GF-D8 (cell line): Measurements from ENCODE around the gene SNX13.
"Not testable (repeated sequence)": the region's sequence is repeated elsewhere in the genome, so short reads cannot be mapped to it uniquely, and the experiment has no call there.

Source experiments
- DNase-seq: peaks from one replicate; lab custom pipeline; 2025; lab: John Stamatoyannopoulos, UW

The SNX13 gene

DNA sequence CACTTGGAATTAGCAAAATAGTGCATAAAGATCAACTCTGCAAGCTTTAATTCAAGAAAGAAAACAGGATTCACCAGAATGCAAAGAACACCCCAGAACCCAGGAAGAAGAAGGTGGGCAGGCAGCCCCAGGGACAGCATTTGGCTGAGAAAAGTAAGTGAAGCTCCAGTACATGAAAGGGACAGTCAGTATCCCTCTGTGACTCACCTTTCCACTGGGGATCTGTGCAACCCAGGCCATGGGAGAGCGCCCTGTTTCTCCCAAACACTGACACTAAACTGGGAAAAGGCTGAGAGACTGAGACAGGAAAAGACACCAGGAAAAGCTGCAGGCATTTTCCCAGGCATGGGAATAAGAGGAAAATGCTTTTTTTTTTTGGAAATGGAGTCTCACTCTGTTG is 28.2 kb downstream of the SNX13 start:
- DNase-seq = no peak

DNA sequence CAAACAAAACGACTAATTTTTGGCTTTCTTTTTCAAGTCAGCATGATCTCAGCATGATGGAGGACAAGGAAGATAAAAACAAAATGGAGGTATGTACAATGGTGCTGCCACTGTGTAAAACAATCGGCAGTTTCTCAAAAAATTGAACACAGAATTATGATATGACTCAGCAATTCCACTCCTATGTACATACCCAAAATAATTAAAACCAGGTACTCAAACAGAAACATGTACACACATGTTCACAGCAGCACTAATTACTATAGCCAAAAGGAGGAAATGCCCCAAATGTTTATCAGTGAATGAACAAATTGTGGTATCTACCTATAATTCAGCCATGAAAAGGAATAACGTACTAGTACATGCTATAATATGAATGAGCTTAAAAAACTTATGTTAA is 29.9 kb downstream of the SNX13 start:
- DNase-seq = no peak

DNA sequence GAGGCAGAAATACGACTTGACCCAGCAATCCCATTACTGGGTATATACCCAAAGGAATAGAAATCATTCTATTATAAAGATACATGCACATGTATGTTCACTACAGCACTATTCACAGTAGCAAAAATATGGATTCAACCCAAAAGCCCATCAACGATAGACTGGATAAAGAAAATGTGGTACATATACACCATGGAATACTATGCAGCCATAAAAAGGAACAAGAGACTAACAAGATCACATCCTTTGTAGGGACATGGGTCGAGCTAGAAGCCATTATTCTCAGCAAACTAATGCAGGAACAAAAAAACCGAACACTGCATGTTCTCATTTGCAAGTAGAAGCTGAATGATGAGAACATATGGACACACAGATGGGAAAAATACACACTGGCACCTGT is 31.0 kb downstream of the SNX13 start:
- DNase-seq = not testable (repeated sequence)

DNA sequence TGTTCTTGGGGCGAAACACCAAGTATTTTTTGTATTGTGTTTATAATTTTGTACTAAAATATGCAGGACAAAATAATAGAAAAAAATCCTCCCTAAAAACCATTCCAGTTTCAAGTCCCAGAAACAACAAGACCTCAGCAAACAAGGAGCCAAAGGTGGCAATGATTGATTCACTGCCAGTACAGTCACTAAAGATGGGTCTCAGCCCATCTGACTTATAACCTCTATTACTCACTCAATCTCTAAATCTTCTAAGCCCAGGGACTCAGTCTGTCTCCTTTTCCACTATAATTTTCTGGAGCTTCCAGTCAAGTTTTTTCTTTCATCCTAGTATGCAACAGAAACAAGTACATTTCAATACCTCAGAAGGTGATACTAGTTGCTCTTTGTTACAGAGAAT is 33.3 kb downstream of the SNX13 start:
- no peak for DNase-seq

DNA sequence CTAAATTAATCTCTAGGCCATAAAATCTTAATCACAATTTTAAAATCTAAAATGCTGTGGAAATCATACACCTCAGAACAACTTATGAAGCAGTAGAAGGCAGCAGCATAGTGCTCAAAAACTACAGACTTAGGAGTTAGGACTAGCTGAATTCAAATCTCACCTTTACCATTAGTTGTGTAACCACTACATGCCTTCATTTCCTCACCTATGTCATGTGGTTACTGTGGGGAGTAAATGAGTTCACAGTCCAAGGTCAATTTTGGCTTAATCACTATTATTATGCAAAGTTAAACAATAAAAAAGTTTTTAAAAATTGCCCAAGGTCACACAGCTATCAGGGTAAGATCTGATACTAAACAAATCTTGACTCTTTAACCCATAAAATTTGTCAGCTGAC is 37.0 kb downstream of the SNX13 start:
- DNase-seq = no peak

DNA sequence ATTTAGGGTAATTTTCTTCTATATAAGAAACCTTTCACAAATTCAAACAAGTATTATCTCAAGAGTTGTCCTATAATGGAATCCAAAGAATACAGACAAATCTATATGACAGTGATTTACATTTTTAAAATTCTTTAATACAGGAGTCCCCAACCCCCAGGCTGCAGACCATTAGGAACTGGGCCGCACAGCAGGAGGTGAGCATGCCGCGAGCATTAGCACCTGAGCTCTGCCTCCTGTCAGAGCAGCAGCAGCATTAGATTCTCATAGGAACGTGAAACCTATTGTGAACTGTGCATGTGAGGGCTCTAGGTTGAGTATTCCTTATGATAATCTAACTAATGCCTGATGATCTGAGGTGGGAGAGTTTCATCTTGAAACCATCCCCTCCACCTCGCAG is 37.7 kb downstream of the SNX13 start:
- DNase-seq = no peak

DNA sequence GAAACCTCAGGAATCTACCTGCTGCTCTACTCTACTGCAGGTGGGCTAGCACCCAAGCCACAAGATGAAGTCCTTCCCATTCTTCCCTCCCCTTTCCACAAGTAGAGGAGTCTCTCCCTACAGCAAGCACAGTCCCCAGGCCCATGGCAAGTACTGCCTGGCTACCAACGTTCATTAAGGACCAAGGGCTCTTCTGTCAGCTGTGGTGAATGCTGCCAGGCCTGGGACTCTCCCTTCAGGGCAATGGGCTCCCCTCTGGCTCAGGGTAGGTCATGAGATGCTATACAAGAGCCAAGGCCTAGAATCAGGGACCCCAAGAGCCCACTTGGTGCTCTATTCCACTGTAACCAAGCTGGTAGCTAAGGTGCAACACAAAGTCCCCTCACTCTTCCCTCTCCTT is 39.8 kb downstream of the SNX13 start:
- DNase-seq = no peak

DNA sequence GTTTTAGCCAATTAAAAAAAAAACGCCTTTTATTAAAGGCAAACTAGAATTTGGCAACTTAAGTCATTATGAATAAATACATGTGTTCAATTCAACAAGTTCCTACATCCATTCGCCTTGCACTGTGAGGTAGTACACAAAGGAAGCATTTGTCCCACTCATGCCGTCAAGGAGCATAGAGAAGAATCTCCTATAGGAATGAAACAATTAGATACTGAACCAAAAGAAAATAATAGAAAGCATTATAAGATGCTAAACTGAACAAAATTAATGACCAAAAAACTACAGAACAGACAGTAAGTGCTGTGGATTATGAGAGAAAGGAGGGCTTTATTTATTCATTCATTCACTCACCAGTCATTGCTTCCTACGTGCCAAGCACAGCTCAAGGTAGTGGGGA is 42.2 kb downstream of the SNX13 start:
- DNase-seq = no peak

DNA sequence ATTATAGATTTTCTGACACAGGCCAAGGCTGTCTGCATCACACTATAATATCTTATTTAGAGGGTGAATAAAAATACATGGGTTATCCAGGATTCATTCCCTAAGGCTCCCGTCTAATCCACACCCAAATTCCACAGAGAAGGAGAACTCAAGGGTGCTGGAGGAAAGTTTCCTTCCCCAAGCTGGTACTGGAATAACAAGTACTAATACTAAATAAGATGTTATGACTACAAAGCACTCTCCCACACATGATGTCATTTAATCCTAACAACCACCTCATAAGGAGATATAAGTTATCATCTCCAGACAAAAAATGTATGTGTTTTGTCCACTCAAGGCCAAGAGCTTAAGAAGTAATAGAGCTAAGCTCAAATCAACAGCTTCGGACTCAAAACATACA is 53.0 kb downstream of the SNX13 start:
- DNase-seq = no peak

DNA sequence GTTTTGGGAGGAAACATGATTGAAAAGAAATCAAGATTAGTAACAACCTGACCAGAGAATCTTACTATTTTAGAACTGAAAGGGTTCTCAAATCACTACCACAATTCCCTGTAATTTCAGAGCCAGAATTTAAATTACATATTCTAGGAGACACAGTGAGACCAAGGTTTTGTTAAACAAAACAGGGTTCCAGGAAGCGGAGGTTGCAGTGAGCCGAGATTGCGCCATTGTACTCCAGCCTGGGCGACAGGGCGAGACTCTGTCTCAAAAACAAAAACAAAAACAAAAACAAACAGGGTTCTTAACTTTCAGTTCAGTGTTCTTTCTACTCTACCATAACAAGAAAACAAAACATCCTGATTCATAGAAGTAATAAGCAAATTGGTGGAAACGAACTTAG is 57.6 kb downstream of the SNX13 start:
- DNase-seq = no peak

DNA sequence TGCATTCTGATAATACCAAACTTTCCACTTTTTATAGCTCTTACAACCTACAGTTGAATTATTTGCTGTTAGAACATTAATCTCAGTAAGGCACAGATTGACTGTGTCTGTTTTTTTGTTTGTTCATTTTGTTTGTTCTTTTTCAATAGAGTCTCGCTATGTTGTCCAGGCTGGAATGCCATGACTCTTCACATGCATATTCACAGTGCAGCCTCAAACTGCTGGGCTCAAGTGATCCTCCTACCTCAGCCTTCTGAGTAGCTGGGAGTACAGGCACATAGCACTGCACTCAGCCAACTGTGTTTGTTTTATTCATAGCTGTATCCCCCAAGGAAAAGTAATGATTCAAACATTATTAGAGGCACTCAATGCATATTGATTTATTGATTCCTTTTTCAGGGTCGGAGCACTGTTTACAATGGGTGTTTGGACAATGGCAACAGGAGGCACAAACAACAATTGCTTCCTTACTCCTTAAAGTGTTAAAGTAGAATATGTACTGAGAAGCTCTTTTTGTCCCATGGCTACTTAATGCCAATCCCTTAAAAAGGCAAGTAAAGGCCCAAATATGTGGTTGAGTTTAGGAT is 61.1 kb downstream of the SNX13 start:
- DNase-seq = no peak

DNA sequence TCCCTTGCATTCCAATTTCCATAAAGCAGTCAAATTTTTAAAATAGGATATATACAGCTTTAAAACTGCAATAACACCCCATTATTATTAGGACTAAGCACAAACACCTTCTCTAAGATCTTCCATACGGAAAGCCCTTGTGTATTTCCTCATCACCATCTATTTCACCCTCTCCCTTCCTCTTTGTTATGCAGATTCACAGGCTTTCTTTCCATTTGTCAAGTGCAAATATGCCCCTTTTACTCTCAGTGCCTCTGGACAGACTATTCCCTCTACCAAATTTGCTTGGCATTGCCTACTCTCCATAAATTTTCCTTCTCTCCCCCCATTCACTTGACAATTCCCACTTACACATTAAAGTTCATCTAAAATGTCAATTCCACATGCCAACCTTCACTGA is 61.7 kb downstream of the SNX13 start:
- no peak for DNase-seq

DNA sequence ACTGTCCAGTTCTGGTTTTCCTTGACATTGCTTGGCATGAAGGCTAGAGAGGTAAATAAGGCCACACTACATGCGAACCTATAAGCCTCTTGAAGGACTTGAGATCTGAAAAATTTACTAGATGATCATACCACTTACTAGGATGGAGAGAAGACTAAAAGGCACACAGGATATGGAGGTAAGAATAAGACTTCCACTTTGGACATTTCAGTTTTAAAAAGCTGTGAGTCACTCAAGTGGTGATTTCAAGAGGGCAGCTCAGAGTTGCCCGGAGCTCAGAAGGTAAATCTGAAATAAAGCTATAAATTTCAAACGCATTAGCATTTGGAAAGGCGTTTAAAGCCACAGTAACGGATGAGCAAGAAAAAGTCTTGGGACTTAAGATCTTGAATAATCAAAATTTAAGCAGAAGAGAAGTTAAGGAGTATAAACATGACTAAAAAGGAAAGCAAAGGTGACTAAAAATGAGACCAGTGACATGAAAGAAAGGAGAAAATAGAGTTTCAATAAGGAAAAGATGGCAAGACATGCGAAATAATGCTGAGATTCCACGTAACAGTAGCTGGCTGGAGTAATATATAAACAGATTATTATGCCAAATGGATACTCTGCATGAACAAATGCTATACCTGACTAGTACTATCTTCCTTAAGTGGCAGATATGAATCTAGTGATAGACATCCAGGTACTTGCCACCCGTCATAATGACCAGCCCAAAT is 68.3 kb downstream of the SNX13 start:
- DNase-seq = no peak

DNA sequence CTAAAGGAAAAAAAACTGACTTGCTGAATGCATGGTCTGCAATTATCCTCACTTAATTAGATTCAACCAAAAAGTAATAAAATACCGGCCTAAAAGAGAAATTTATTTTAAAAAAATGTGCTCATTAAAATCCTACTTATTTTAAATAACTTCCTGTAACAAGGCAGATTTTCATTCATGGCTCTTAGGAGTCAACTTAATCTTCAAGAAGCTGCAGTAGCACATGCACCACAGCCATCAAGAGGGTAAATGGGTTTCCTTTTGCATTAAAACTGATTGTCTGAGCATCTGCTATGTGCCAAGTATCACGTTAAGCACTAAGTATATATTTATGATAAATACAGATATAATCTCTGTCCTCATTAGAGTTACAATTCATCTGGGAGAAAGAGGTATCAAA is 69.9 kb downstream of the SNX13 start:
- no peak for DNase-seq

DNA sequence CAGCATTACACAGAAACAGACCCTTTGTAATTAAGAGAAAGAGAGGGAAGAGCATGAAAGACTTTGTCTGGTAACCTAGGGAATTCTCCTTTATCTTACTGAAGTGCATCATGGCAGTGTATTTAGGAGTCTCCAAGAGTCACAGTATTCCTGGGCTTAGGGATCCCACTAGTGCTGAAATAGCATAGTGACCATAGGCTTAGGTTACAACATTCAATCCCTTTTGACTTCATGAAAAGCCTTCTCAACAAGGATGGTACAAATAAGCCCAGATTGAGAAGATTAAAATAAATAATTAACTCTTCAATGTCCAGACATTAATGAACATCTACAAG is 76.5 kb downstream of the SNX13 start:
- DNase-seq = no peak

DNA sequence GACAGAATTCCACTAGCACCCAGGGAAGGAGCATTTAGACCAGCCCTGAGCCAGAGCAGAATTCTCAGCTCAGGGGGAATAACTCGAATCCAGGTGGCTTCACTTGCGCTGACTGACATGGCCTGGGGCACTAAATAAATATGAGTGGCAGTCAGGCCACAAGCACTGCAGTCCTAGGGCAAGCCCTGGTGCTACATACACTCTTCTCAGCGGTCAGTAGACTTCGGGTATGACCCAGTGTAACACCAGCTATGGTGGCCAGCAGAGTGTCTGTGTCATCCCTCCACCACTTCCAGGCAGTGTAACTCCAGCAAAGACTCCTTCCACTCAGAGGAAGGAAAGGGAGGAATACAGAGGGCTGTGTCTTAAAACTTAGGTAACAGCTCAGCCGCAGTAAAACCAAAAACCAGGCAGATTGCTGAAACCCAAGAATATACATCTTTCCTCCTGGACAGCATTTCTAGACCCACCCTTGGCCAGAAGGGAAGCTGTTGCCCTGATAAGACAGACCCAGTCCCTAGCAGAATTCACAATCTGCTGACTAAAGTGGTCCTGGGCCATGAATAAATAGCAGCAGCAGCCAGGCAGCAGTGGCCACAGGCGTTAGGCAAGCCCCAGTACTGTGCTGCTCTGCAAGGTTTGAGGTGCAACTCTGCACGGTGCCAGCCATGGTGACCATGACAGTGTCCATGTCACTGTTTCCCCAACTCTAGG is 77.0 kb downstream of the SNX13 start:
- DNase-seq = no peak

DNA sequence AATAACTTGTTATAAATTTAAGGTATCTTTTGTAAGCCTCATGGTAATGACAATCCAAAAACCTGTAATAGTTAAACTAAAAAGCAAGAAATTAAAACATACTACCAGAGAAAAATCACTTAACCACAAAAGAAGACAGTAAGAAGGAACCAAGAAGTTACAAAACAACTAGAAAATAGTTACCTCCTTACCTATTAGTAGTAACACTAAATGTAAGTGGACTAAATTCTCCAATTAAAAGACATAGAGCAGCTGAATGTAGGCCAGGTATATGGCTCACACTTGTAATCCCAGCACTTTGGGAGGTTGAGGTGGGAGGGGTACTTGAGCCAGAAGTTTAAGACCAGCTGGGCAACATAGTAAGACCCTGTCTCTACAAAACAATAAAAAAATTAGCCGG is 84.0 kb downstream of the SNX13 start:
- DNase-seq = no peak

DNA sequence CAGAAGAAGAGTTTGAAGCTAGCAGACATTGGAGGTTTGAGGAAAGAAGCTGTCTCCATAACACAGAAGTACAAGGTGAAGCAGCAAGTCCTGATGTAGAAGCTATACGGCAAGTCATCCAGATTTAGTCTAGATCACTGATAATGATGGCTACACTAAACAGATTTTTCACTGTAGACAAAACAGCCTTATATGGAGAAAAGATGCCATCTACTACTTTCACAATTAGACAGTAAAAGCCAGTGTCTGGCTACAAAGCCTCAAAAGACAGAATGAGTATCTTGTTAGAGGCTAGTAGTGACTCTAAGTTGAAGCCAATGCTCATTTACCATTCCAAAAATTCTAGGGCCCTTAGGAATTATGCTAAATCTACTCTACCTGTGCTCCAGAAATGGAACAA is 85.1 kb downstream of the SNX13 start:
- DNase-seq = no peak

DNA sequence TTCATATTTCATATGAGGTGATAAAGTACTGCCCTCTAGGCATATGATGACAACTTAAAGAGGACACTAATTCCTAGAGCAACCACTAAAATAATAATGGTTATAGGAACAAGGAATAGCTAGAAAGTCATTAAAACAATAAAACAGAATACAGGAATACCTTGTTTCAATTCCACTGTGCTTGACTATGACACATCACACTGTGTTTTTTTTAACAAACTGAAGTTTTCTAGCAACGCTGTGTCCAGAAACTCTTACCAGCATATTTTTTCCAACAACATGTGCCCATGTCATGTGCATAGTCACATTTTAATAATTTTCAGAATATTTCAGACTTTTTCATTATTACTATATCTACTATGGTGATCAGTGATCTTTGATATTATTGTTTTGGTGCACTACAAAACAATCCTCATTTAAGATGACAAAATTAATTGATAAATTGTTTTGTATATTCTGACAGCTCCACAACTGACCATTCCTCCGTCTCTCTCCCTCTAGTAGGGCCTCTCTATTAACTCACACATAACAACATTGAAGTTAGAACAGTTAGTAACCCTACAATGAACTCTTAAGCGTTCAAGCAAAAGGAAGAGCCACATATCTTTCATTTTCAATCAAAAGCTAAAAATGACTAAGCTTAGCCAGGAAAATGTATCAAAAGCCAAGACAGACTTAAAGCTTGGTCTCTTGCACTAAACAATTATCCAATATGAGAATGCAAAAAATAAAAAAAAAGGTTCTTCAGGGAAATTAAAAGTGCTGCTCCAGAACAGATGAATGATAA is 85.8 kb downstream of the SNX13 start:
- no peak for DNase-seq

DNA sequence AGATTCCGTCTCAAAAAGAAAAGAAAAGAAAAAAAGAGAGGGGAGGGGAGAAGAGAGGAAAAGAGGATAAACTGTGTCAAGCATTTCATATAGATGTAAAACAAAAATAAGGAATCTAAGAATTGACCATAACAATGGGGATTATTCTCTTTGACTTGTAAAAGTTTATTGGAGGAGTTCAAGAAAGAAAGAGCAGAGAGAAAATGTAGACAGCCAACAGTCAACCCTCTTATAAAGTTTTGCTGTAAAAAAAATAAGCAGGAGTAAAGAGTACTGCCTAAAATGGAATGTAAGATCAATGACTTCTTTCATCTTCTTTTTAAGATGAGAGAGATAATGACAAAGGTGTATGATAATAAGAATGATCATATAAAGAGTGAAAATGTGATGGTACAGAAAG is 87.9 kb downstream of the SNX13 start:
- DNase-seq = no peak

DNA sequence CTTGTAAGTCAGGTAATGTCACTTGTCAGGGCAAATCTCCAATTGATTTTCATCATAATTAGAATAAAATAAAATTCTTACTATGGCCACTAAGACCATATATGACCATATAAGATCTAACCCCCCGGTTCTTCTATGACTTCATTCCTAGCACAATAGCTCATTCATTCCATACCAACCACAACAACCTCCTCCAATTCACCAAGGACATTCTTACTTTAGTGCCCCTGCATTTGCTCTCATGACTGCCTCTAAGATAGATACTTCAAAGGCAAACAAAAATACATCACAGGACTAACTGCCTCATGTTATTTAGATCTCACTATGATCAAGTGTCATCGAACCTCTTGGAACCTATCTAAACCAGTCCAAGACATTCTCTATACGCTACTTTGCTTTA is 90.8 kb downstream of the SNX13 start:
- no peak for DNase-seq

DNA sequence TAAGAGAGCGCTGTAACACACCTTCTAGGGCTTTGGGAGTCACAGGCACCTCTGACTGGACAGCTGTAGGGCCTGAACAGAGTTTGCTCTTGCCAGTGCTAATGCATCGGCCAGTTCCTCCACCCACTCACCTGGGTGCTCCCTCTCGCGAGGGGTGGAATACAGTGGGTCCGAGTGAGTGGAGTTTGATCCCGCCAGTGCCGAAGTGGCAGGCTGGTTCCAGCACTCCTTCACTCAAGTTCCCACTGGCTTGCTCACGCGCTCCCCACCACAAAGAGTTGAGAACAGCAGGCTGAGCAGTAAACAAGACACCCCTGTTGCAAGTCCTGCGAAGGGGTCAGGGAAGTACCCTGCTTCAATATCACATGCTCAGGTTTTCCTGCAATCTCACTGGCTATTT is 91.8 kb downstream of the SNX13 start:
- no peak for DNase-seq

DNA sequence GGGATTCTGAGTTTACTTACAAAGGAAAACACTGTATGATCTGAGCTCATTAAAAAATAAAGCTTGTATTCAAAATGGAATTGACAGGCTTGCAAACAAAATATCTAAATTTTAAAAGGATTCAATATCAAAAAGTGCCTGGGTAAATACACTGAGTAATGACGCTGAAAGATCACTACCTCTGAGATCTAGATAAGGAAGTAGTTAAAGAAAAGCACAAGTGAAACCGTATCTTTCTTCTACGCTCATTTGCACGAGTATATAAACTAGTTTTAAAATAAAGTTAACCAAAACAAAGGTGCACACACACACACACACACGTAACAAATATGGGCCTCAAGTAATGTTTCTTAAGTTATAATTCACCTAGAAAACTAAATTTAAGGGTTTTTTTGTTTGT is 93.4 kb downstream of the SNX13 start:
- no peak for DNase-seq
